Spleen (tissue), 11 donors: ENCODE measurements around the gene SPATA20. TPM values are rescaled to one million over a fixed set of nuclear protein-coding genes. Genes with fewer than 3 reads are reported as not detected.

ENCODE experiments used
- DNase-seq: peaks from one replicate; pipeline ENCODE4 v3.0.0-alpha.2; 2020
- H3K27ac ChIP-seq, 8 donors: fragments of 200-600 bp; sonication (generic) in 7 of 8; 1 replicate in 4 of 8; 2 replicates in 4 of 8; pipeline versions ENCODE4 v1.5.0 to v1.8.0; 2016 to 2021; ENCODE audit warnings: inconsistent platforms in 4 of 8, mild to moderate bottlenecking in 4 of 8, moderate library complexity in 1 of 8
- H3K27me3 ChIP-seq, 7 donors: fragments of 200-600 bp; sonication (generic) in 6 of 7; replicated peaks in 1 of 7; 1 replicate in 4 of 7; 2 replicates in 3 of 7; pipeline versions ENCODE4 v1.5.0 to v1.8.0; 2016 to 2021; ENCODE audit warnings: inconsistent platforms in 3 of 7, mild to moderate bottlenecking in 1 of 7
- H3K36me3 ChIP-seq, 6 donors: fragments of 200-600 bp; sonication (generic) in 5 of 6; 1 replicate in 4 of 6; 2 replicates in 2 of 6; pipeline versions ENCODE4 v1.5.0 to v1.8.0; 2016 to 2021; ENCODE audit warnings: inconsistent platforms in 2 of 6
- H3K4me1 ChIP-seq, 6 donors: fragments of 200-600 bp; sonication (generic) in 5 of 6; 1 replicate in 3 of 6; 2 replicates in 3 of 6; pipeline versions ENCODE4 v1.5.0 to v1.8.0; 2016 to 2021; ENCODE audit warnings: inconsistent platforms in 3 of 6
- H3K4me3 ChIP-seq, 8 donors: fragments of 200-600 bp; sonication (generic) in 7 of 8; 1 replicate in 4 of 8; 2 replicates in 4 of 8; pipeline versions ENCODE4 v1.5.0 to v1.8.0; 2016 to 2021; ENCODE audit warnings: inconsistent platforms in 4 of 8, mild to moderate bottlenecking in 4 of 8, moderate library complexity in 2 of 8
- H3K9me3 ChIP-seq, 8 donors: fragments of 200-600 bp; sonication (generic) in 7 of 8; 1 replicate in 4 of 8; 2 replicates in 4 of 8; pipeline versions ENCODE4 v1.5.0 to v1.8.0; 2016 to 2021; ENCODE audit warnings: inconsistent platforms in 4 of 8
- CTCF ChIP-seq, 11 experiments: fragments of 200-600 bp in 7 of 11; fragments of 450-650 bp in 4 of 11; sonication (generic) in 4 of 11; IDR thresholded peaks in 8 of 11; conservative IDR thresholded peaks in 3 of 11; 1 replicate in 7 of 11; 2 replicates in 4 of 11; pipeline versions ENCODE4 v1.4.0 to v1.8.0; 2016 to 2021; ENCODE audit warnings: antibody characterized with exemption in 11 of 11, inconsistent platforms in 4 of 11, mild to moderate bottlenecking in 1 of 11
- POLR2A ChIP-seq, 3 donors: fragments of 450-650 bp; IDR thresholded peaks; one replicate each; pipeline ENCODE4 v1.5.1; 2017; ENCODE audit warnings: antibody characterized with exemption in 3 of 3, mild to moderate bottlenecking in 1 of 3
- POLR2AphosphoS5 ChIP-seq, 3 donors: sonication (generic); formaldehyde crosslinking; IDR thresholded peaks; one replicate each; pipeline ENCODE4 v1.5.1; 2017; ENCODE audit warnings: antibody characterized with exemption in 3 of 3
- WGBS, 5 donors: extraction: QIAGEN DNeasy Blood & Tissue Kit in 3 of 5; methylation state at CpG; one replicate each; pipeline versions ENCODE4 v1.1.5 to v1.1.7; 2013 to 2018; 5-methylcytosine and 5-hydroxymethylcytosine counted together
- intact Hi-C: fragments of 100-400 bp; cut with DNase I; formaldehyde crosslinking; loops from one replicate; pipeline ENCODE4 v1.15.0; 2023; ENCODE audit warnings: low total_unique reads
- polyA plus RNA-seq, 3 donors: library from polyadenylated mRNA; stranded (reverse); fragments of 200-250 nt; gene quantifications; one replicate each; pipeline ENCODE4 v1.2.1, GENCODE V29; 2013
- total RNA-seq, 7 donors: library from RNA; depleted of rRNA in 3 of 7; stranded (reverse); fragments of >200 nt in 3 of 7; fragmentation: NEBNext Ultra II Directional in 4 of 7; extraction: Animal tissue kit (Norgen Biotek cat#: 25700) in 4 of 7; gene quantifications; one replicate each; pipeline versions ENCODE4 v1.1.0 to v1.2.1, GENCODE V29; 2016 to 2021
- donor health status: healthy with polysubstance abuse.
- donor health status: DM: no; HTN: no; CAD: no; lungs with moderate emphysema.
- donor health status: DM: no; HTN: no; CAD: no.
- donor health status: Bipolar disorder and iron deficiency.
- donor health status: healthy.
- donor health status: DM: no; HTN: no; CAD: no.
- donor health status: DM: yes; HTN: yes; CAD: no.

Gene SPATA20
- total and polyA plus RNA-seq, 10 donors, result 14.9 to 128 (median 57.1) TPM

DNA sequence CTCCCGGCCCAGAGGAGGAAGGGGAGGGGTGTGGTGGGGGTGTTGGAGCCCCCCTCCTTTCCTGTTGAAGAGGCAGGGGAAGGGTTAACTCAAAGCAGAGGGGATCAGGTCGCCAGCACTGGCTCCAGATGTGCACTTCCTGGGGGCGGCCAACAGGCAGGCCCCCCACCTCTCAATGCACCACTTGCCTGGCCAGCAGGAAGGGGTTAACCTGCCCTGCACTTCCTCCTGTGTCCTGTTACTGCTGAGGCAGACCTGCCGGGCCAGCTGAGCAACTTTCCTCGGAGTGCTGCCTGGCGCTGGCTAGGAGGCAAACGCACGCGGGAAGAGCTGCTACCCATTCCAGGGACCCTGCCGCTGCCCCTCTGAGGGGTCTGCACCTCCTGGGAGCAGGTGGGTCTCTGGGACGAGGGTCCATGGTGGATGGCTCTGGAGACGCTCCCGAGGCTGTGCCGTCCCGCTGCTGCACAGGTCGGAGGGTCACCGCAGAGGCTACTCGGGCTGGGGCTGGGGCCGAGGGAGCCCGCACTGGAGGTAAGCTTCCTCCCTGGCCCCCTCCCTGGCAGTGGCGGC is 14.4 kb upstream of the SPATA20 start, which contains the start of gene EPN3:
TSS of gene EPN3 (plus strand) at position 284 of the 573 bp plus-strand sequence. CDS start 3,822 bp downstream, outside the sequence.
- no peak for DNase-seq
- Histone ChIP-seq H3K4me3 (peak within 1 kb of the TSS in 1 of 8 donors; percentile 18), H3K27me3 (peaks cover 0 to 73% (median 34%) of the 10 kb centered on the region in 7 donors), H3K36me3 (no peaks in the 10 kb centered on the region), H3K27ac (no peak within 1 kb of the TSS), H3K4me1 (peaks cover 0 to 30% (median 16%) of the 10 kb centered on the region in 6 donors), H3K9me3 (no peaks in the 10 kb centered on the region)
- WGBS, 5 donors, result 0 to 5% (median 2%) methylated on average over 6 to 21 of the region's 21 CpGs
- no peak for TF ChIP-seq POLR2AphosphoS5 (IDR thresholded peaks at IDR 0.05)
- no peak for TF ChIP-seq CTCF (IDR thresholded peaks at IDR 0.05 in 8 of 11, conservative IDR thresholded peaks at IDR 0.05 in 3 of 11)
- no peak for TF ChIP-seq POLR2A (IDR thresholded peaks at IDR 0.05)
- intact Hi-C loops, result no loop called here

- Histone ChIP-seq H3K36me3 (no peaks in the 10 kb centered on the region), H3K27me3 (peaks cover 0 to 69% (median 34%) of the 10 kb centered on the region in 7 donors), H3K4me1 (peaks cover 0 to 30% (median 16%) of the 10 kb centered on the region in 6 donors), H3K4me3 (no peak overlapping the region), H3K27ac (no peak overlapping the region), H3K9me3 (no peaks in the 10 kb centered on the region)
- TF ChIP-seq CTCF (IDR thresholded peaks at IDR 0.05 in 8 of 11, conservative IDR thresholded peaks at IDR 0.05 in 3 of 11), result no peak
- no peak for TF ChIP-seq POLR2AphosphoS5 (IDR thresholded peaks at IDR 0.05)
- no peak for TF ChIP-seq POLR2A (IDR thresholded peaks at IDR 0.05)
- intact Hi-C loops, result no loop called here
- DNase-seq, result no peak
- WGBS, 5 donors, result 12 to 23% (median 20%) methylated on average over 4 to 5 of the region's 5 CpGs
Measured at GRCh38 chr17:50533185-50533584, 13.8 kb upstream of the SPATA20 start.

DNA sequence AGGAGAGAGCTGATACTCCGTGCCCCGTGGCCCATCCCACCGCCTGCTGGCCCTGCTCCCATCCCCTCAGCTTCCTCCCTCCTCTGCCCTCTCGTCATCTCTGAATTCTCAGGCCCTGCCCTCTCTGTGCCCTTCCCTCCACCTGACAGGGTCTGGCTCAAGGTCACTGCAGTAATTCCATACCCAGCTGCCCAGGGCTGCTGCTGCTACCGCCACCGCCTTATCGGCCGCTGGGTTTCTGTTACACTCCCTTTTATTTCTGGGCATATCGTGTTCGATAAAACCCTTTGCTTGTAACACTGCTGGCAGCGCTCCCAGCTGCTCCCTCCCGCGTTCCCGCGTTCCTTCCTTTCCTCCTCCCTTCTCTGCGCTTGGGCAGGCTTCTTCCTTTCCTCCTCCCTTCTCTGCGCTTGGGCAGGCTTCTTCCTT is 13.2 kb upstream of the SPATA20 start:
- no peak for DNase-seq
- H3K4me3 ChIP-seq, result peak overlapping the region in 1 of 8 donors; percentile 18
- intact Hi-C loops, result no loop called here
- peaks cover 0 to 30% (median 16%) of the 10 kb centered on the region in 6 donors for H3K4me1 ChIP-seq
- no peak overlapping the region for H3K27ac ChIP-seq
- no peak for TF ChIP-seq POLR2A (IDR thresholded peaks at IDR 0.05)
- no peak for TF ChIP-seq CTCF (IDR thresholded peaks at IDR 0.05 in 8 of 11, conservative IDR thresholded peaks at IDR 0.05 in 3 of 11)
- TF ChIP-seq POLR2AphosphoS5 (IDR thresholded peaks at IDR 0.05), result no peak
- no peaks in the 10 kb centered on the region for H3K36me3 ChIP-seq
- 1 to 9% (median 4%) methylated on average over 16 to 17 of the region's 17 CpGs for WGBS, 5 donors
- H3K9me3 ChIP-seq, result no peaks in the 10 kb centered on the region
- peaks cover 0 to 64% (median 34%) of the 10 kb centered on the region in 7 donors for H3K27me3 ChIP-seq

DNA sequence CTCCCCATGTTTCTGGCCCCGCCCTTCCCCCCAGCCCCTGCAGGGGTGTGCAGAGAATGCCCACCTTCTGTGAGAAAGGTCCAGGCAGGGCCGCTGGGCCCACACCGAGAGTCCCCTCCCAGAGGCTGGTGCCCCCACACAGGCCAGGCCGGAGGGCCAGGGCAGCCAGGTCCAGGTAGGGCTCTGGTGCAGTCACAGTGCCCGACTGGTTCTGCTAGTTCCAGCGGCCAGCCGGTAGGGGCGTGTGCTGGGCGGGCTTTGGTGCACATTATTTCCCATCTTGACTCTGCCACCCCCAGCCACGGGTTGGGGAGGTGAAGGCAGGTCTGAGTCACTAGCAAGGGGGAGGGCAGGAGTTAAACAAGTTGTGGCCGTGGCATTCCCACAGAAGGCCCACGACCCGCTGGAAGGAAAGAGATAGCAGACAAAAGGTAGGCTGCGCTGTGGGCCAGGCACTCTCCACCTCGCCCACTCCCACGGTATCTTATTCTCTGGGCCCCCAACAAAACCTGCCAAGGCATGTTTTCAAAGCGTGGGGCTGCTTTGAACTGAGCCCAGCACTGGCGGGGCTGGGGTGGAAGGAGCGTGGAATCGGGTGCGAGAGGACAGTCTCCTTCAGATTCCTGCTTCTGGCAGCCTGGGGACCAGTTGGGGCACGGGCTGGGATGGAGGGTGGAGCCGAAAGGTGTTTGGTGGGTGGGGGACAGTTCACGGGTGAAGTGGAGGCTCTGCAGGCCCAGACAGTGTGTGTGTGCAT is 12.6 kb upstream of the SPATA20 start:
- H3K4me1 ChIP-seq, result peaks cover 0 to 30% (median 16%) of the 10 kb centered on the region in 6 donors
- H3K4me3 ChIP-seq, result no peak overlapping the region
- peaks cover 0 to 57% (median 32%) of the 10 kb centered on the region in 7 donors for H3K27me3 ChIP-seq
- TF ChIP-seq POLR2AphosphoS5 (IDR thresholded peaks at IDR 0.05) (no peak), CTCF (IDR thresholded peaks at IDR 0.05 in 8 of 11, conservative IDR thresholded peaks at IDR 0.05 in 3 of 11) (peak in 1 of 11 experiments; percentile 22), POLR2A (IDR thresholded peaks at IDR 0.05) (no peak)
- H3K27ac ChIP-seq, result no peak overlapping the region
- H3K36me3 ChIP-seq, result no peaks in the 10 kb centered on the region
- no peak for DNase-seq
- no peaks in the 10 kb centered on the region for H3K9me3 ChIP-seq
- intact Hi-C loops, result no loop called here
- WGBS, 5 donors, result 57 to 72% (median 61%) methylated on average over 18 to 24 of the region's 24 CpGs
